GM18909 (cell line): ENCODE results near the gene ALOX5.
"Not testable (repeated sequence)": the region's sequence is repeated elsewhere in the genome, so short reads cannot be mapped to it uniquely, and the experiment has no call there.

Experiments used
- ATAC-seq: cut with Tn5 transposase; IDR thresholded peaks from one replicate; pipeline ENCODE4 v1.9.1; 2021; ENCODE audit warnings: mild to moderate bottlenecking; ENCODE audit not compliant: unreplicated experiment, poor library complexity

The ALOX5 gene

GRCh38 chr10:45403151-45403550, 29.1 kb downstream of the ALOX5 start:
- no peak for ATAC-seq

- no peak for ATAC-seq
Measured at GRCh38 chr10:45404087-45404769, 30.2 kb downstream of the ALOX5 start.

GRCh38 chr10:45404770-45405120, 30.7 kb downstream of the ALOX5 start:
- ATAC-seq: no peak

GRCh38 chr10:45407542-45407941, 33.5 kb downstream of the ALOX5 start:
- ATAC-seq: no peak

- no peak for ATAC-seq
Measured at GRCh38 chr10:45408421-45409319, 34.7 kb downstream of the ALOX5 start.

GRCh38 chr10:45409347-45409746, 35.3 kb downstream of the ALOX5 start:
- not testable (repeated sequence) for ATAC-seq

- no peak for ATAC-seq
Measured at GRCh38 chr10:45409782-45410181, 35.8 kb downstream of the ALOX5 start.

- ATAC-seq: no peak
Measured at GRCh38 chr10:45410489-45410806, 36.4 kb downstream of the ALOX5 start.

GRCh38 chr10:45410807-45411606, 37.0 kb downstream of the ALOX5 start:
- no peak for ATAC-seq

- ATAC-seq: no peak
Measured at GRCh38 chr10:45411607-45411940, 37.6 kb downstream of the ALOX5 start.

- ATAC-seq: not testable (repeated sequence)
Measured at GRCh38 chr10:45415062-45415461, 41.0 kb downstream of the ALOX5 start.

GRCh38 chr10:45416603-45417002, 42.6 kb downstream of the ALOX5 start:
- ATAC-seq: no peak

- no peak for ATAC-seq
Measured at GRCh38 chr10:45417746-45418145, 43.7 kb downstream of the ALOX5 start.

GRCh38 chr10:45418417-45418848, 44.4 kb downstream of the ALOX5 start:
- ATAC-seq: no peak

- peak; percentile 64 for ATAC-seq
Measured at GRCh38 chr10:45418849-45419675, 45.0 kb downstream of the ALOX5 start.

- peak; percentile 6 for ATAC-seq
Measured at GRCh38 chr10:45419676-45420025, 45.6 kb downstream of the ALOX5 start.

GRCh38 chr10:45420453-45421192, 46.6 kb downstream of the ALOX5 start:
- ATAC-seq: peak; percentile 63

- ATAC-seq: peak; percentile 30
Measured at GRCh38 chr10:45421221-45422097, 47.4 kb downstream of the ALOX5 start.
